B cell (primary cell): ENCODE results near the gene RTF2. TPM values are rescaled to one million over a fixed set of nuclear protein-coding genes. Genes with fewer than 3 reads are reported as not detected.

ENCODE experiments used
- ATAC-seq: fragments of 200-7000 bp; cut with Tn5 transposase; one replicate; pipeline ENCODE4 v1.10.0; 2021; ENCODE audit warnings: low read depth, mild to moderate bottlenecking, moderate number of reproducible peaks, moderate library complexity
- CTCF ChIA-PET: fragments of 350-600 bp; sonication (Branson Sonifier 250); formaldehyde crosslinking; loops from one replicate; lab custom pipeline; 2021; ENCODE audit warnings: antibody characterized with exemption, inconsistent platforms; lab: Charles Lee
- POLR2A ChIA-PET: fragments of 350-600 bp; sonication (Branson Sonifier 250); formaldehyde crosslinking; loops from one replicate; lab custom pipeline; 2021; ENCODE audit warnings: antibody characterized with exemption; lab: Charles Lee
- DNase-seq: peaks from one replicate; pipeline ENCODE4 v3.0.0; 2013
- H2AFZ ChIP-seq: 2 replicates; pipeline ENCODE4 v1.6.1; 2012; ENCODE audit warnings: mild to moderate bottlenecking, low read depth, low read length; ENCODE audit not compliant: insufficient read depth, poor library complexity, severe bottlenecking
- H3K27ac ChIP-seq, 2 donors: 1 replicate in 1 of 2; 2 replicates in 1 of 2; pipeline ENCODE4 v1.5.1; 2012 to 2013; ENCODE audit warnings: low read length in 2 of 2, mild to moderate bottlenecking in 2 of 2, moderate library complexity in 1 of 2
- H3K27me3 ChIP-seq, 4 experiments: fragments of 200-600 bp in 1 of 4; sonication (generic) in 1 of 4; replicated peaks in 1 of 4; 1 replicate in 2 of 4; 2 replicates in 2 of 4; pipeline versions ENCODE4 v1.6.1 to v1.7.0; 2013 to 2016; ENCODE audit warnings: low read length in 3 of 4, mild to moderate bottlenecking in 2 of 4, mixed read lengths in 1 of 4, moderate library complexity in 1 of 4; ENCODE audit not compliant: insufficient read depth in 4 of 4, control insufficient read depth in 3 of 4; ENCODE audit errors: control extremely low read depth in 1 of 4
- H3K36me3 ChIP-seq, 2 experiments: replicated peaks in 1 of 2; 1 replicate in 1 of 2; 2 replicates in 1 of 2; pipeline versions ENCODE4 v1.6.1 to v1.7.1; 2013; ENCODE audit warnings: low read length in 1 of 2; ENCODE audit not compliant: insufficient read depth in 2 of 2, control insufficient read depth in 1 of 2; ENCODE audit errors: control extremely low read depth in 1 of 2, extremely low read depth in 1 of 2
- H3K4me1 ChIP-seq, 2 donors: fragments of 200-600 bp in 1 of 2; sonication (generic) in 1 of 2; 1 replicate in 1 of 2; 2 replicates in 1 of 2; pipeline versions ENCODE4 v1.5.1 to v1.6.1; 2013 to 2017; ENCODE audit warnings: low read length in 2 of 2; ENCODE audit not compliant: control insufficient read depth in 2 of 2, insufficient read depth in 2 of 2
- H3K4me2 ChIP-seq: replicated peaks from 2 replicates; pipeline ENCODE3; 2012; ENCODE audit warnings: mild to moderate bottlenecking, low read depth, low read length; ENCODE audit not compliant: poor library complexity, severe bottlenecking
- H3K4me3 ChIP-seq, 5 experiments: fragments of 200-600 bp in 1 of 5; sonication (generic) in 1 of 5; 1 replicate in 3 of 5; 2 replicates in 2 of 5; pipeline versions ENCODE4 v1.5.1 to v1.7.0; 2011 to 2016; ENCODE audit warnings: low read length in 4 of 5, mild to moderate bottlenecking in 4 of 5, low read depth in 2 of 5, control low read depth in 1 of 5, moderate library complexity in 1 of 5; ENCODE audit not compliant: insufficient read depth in 1 of 5; ENCODE audit errors: control extremely low read depth in 1 of 5, extremely low read depth in 1 of 5
- H3K79me2 ChIP-seq: fragments of 200-600 bp; sonication (generic); one replicate; pipeline ENCODE4 v1.6.0; 2016; ENCODE audit warnings: low read length; ENCODE audit not compliant: control insufficient read depth, insufficient read depth
- H3K9ac ChIP-seq: fragments of 200-600 bp; sonication (generic); 2 replicates; pipeline ENCODE4 v1.6.1; 2017; ENCODE audit warnings: mild to moderate bottlenecking, low read length, moderate library complexity
- H3K9me3 ChIP-seq, 3 donors: one replicate each; pipeline versions ENCODE4 v1.6.1 to v1.7.1; 2013; ENCODE audit warnings: low read length in 2 of 3; ENCODE audit not compliant: control insufficient read depth in 2 of 3, insufficient read depth in 1 of 3; ENCODE audit errors: control extremely low read depth in 1 of 3
- H4K20me1 ChIP-seq: 2 replicates; pipeline ENCODE4 v1.6.0; 2012; ENCODE audit warnings: mild to moderate bottlenecking, low read length; ENCODE audit not compliant: insufficient read depth, control insufficient read depth, poor library complexity, severe bottlenecking
- H3K27ac Mint-ChIP-seq: one replicate; pipeline ENCODE4 v1.8.0; 2021; ENCODE audit warnings: mixed read lengths
- H3K27me3 Mint-ChIP-seq: one replicate; pipeline ENCODE4 v1.8.0; 2021; ENCODE audit warnings: mixed read lengths
- H3K4me1 Mint-ChIP-seq: one replicate; pipeline ENCODE4 v1.8.0; 2021; ENCODE audit warnings: mixed read lengths
- H3K4me3 Mint-ChIP-seq: one replicate; pipeline ENCODE4 v1.8.0; 2021; ENCODE audit warnings: mixed read lengths
- H3K9me3 Mint-ChIP-seq: one replicate; pipeline ENCODE4 v1.8.0; 2022; ENCODE audit warnings: mixed read lengths; ENCODE audit not compliant: insufficient read depth
- EZH2 ChIP-seq: IDR thresholded peaks from 2 replicates; pipeline ENCODE4 v1.6.1; 2012; ENCODE audit warnings: borderline replicate concordance, low read depth, mild to moderate bottlenecking, moderate library complexity, low read length; ENCODE audit not compliant: insufficient read depth, poor library complexity, severe bottlenecking
- WGBS: methylation state at CpG from one replicate; pipeline ENCODE4 v1.1.5; 2013; ENCODE audit warnings: missing lambda C conversion rate; ENCODE audit not compliant: insufficient coverage; 5-methylcytosine and 5-hydroxymethylcytosine counted together
- intact Hi-C: fragments of 100-400 bp; cut with micrococcal nuclease; formaldehyde crosslinking; loops from one replicate; pipeline ENCODE4 v1.10.0; 2022
- polyA plus RNA-seq: library from polyadenylated mRNA; depleted of rRNA; stranded (reverse); fragments of >200 nt; gene quantifications from 2 replicates; pipeline ENCODE4 v1.2.3, GENCODE V29; 2012
- total RNA-seq, 2 donors: library from RNA; stranded (reverse); fragments of 120-200 nt in 1 of 2; gene quantifications; 1 replicate in 1 of 2; 2 replicates in 1 of 2; pipeline versions ENCODE4 v1.2.3 to v1.2.4, GENCODE V29; 2013 to 2022
- TF ChIP-seq, protein P1 (sequence below): fragments of 200-600 bp; IDR thresholded peaks from one replicate; pipeline ENCODE4 v1.8.0; 2022; ENCODE audit warnings: antibody characterized with exemption, mild to moderate bottlenecking

Gene RTF2
- total and polyA plus RNA-seq, 2 donors (not counting 1 experiment from before 2014, with no cell fraction given), result 34.6 to 78.4 TPM

- no peaks in the 10 kb centered on the region for H3K36me3 ChIP-seq
- WGBS, result 67% methylated on average over 6 of the region's 6 CpGs
- POLR2A ChIA-PET, result no interaction called here
Observed at GRCh38 chr20:56429502-56429901, 38.9 kb upstream of the RTF2 start.

GRCh38 chr20:56429941-56430340, 38.5 kb upstream of the RTF2 start:
- H2AFZ ChIP-seq, result peak overlapping the region; percentile 56
- 25% methylated on average over 3 of the region's 4 CpGs for WGBS
- H4K20me1 ChIP-seq, result no peaks in the 10 kb centered on the region
- no peaks in the 10 kb centered on the region for H3K36me3 ChIP-seq
- Mint-ChIP-seq H3K4me3 (peak overlapping the region; percentile 73), H3K27me3 (peaks cover 9% of the 10 kb centered on the region), H3K4me1 (peaks cover 28% of the 10 kb centered on the region), H3K9me3 (no peaks in the 10 kb centered on the region), H3K27ac (peak overlapping the region; percentile 53)
- H3K4me3 ChIP-seq, result peak overlapping the region in 1 of 5 experiments; percentile 39
- no peak for ATAC-seq
- peak overlapping the region; percentile 64 for H3K4me2 ChIP-seq
- TF ChIP-seq, protein P1, sequence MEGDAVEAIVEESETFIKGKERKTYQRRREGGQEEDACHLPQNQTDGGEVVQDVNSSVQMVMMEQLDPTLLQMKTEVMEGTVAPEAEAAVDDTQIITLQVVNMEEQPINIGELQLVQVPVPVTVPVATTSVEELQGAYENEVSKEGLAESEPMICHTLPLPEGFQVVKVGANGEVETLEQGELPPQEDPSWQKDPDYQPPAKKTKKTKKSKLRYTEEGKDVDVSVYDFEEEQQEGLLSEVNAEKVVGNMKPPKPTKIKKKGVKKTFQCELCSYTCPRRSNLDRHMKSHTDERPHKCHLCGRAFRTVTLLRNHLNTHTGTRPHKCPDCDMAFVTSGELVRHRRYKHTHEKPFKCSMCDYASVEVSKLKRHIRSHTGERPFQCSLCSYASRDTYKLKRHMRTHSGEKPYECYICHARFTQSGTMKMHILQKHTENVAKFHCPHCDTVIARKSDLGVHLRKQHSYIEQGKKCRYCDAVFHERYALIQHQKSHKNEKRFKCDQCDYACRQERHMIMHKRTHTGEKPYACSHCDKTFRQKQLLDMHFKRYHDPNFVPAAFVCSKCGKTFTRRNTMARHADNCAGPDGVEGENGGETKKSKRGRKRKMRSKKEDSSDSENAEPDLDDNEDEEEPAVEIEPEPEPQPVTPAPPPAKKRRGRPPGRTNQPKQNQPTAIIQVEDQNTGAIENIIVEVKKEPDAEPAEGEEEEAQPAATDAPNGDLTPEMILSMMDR, result no peak
- TF ChIP-seq EZH2, result no peak
- ChIA-PET CTCF (no interaction called here), POLR2A (no interaction called here)
- H3K9ac ChIP-seq, result peak overlapping the region; percentile 19
- intact Hi-C loops, result no loop called here
- no peak overlapping the region for H3K27ac ChIP-seq
- H3K79me2 ChIP-seq, result no peaks in the 10 kb centered on the region
- no peak for DNase-seq
- H3K4me1 ChIP-seq, result peaks cover 13 to 22% of the 10 kb centered on the region in 2 donors
- H3K9me3 ChIP-seq, result peaks cover 0 to 1% (median 0%) of the 10 kb centered on the region in 3 donors
- peaks cover 0 to 13% (median 3%) of the 10 kb centered on the region in 4 experiments for H3K27me3 ChIP-seq

More at GRCh38 chr20:56429502-56429901, 38.9 kb upstream of the RTF2 start:
- Mint-ChIP-seq H3K4me3 (peak overlapping the region; percentile 73), H3K27ac (peak overlapping the region; percentile 53), H3K9me3 (no peaks in the 10 kb centered on the region), H3K27me3 (peaks cover 9% of the 10 kb centered on the region), H3K4me1 (peaks cover 27% of the 10 kb centered on the region)
- ATAC-seq (no peak), DNase-seq (peak; percentile 21)
- H4K20me1 ChIP-seq, result no peaks in the 10 kb centered on the region
- TF ChIP-seq, protein P1, result no peak
- TF ChIP-seq EZH2, result no peak
- peaks cover 0 to 13% (median 3%) of the 10 kb centered on the region in 4 experiments for H3K27me3 ChIP-seq
- H3K4me3 ChIP-seq, result peak overlapping the region in 4 of 5 experiments; percentile 7 to 39 (median 34)
- H2AFZ ChIP-seq, result peak overlapping the region; percentile 56
- peak overlapping the region; percentile 64 for H3K4me2 ChIP-seq
- no peak overlapping the region for H3K27ac ChIP-seq
- H3K9ac ChIP-seq, result peak overlapping the region; percentile 19
- no peaks in the 10 kb centered on the region for H3K79me2 ChIP-seq
- intact Hi-C loops, result no loop called here
- peaks cover 13 to 22% of the 10 kb centered on the region in 2 donors for H3K4me1 ChIP-seq
- CTCF ChIA-PET, result no interaction called here
- no peaks in the 10 kb centered on the region for H3K9me3 ChIP-seq
